HepG2 (cell line): ENCODE results near the gene CTLA4.

Experiments
- CTCF ChIP-seq: sonication (generic); formaldehyde crosslinking; IDR thresholded peaks from 2 replicates; pipeline ENCODE4 v1.5.0; 2020; ENCODE audit warnings: mild to moderate bottlenecking, missing genetic modification reagents, moderate library complexity
- EP300 ChIP-seq, 3 experiments: sonication (generic) in 1 of 3; formaldehyde crosslinking in 1 of 3; IDR thresholded peaks; 2 replicates each; pipeline versions ENCODE4 v1.5.1 to v1.6.1; 2011 to 2020; ENCODE audit warnings: low read depth in 2 of 3, low read length in 2 of 3, borderline replicate concordance in 1 of 3, improper control_type of control experiment in 1 of 3, mild to moderate bottlenecking in 1 of 3, missing genetic modification reagents in 1 of 3, moderate library complexity in 1 of 3
- IRF2 ChIP-seq: IDR thresholded peaks from 2 replicates; pipeline ENCODE4 v1.6.1; 2018; ENCODE audit warnings: missing genetic modification reagents, missing compliant biosample characterization
- NONO ChIP-seq, 2 experiments: fragments of 450-650 bp in 1 of 2; sonication (generic) in 1 of 2; formaldehyde crosslinking in 1 of 2; IDR thresholded peaks in 1 of 2; conservative IDR thresholded peaks in 1 of 2; 2 replicates each; pipeline versions ENCODE4 v1.6.1 to v1.8.0; 2017 to 2022; ENCODE audit warnings: mild to moderate bottlenecking in 1 of 2, missing genetic modification reagents in 1 of 2, moderate library complexity in 1 of 2
- NR3C1 ChIP-seq: sonication (generic); formaldehyde crosslinking; IDR thresholded peaks from 2 replicates; pipeline ENCODE4 v1.4.0; 2020; ENCODE audit warnings: missing genetic modification reagents
- REST ChIP-seq, 2 experiments: IDR thresholded peaks; 2 replicates each; pipeline ENCODE4 v1.6.1; 2011 to 2012; ENCODE audit warnings: low read length in 2 of 2, borderline replicate concordance in 1 of 2, low read depth in 1 of 2, mild to moderate bottlenecking in 1 of 2, moderate library complexity in 1 of 2
- USF2 ChIP-seq, 2 experiments: sonication (generic) in 1 of 2; formaldehyde crosslinking in 1 of 2; IDR thresholded peaks; 2 replicates each; pipeline versions ENCODE4 v1.5.1 to v1.6.1; 2011 to 2020; ENCODE audit warnings: borderline replicate concordance in 1 of 2, low read depth in 1 of 2, low read length in 1 of 2, mild to moderate bottlenecking in 1 of 2, missing genetic modification reagents in 1 of 2, moderate library complexity in 1 of 2
- ZNF383 ChIP-seq: sonication (generic); formaldehyde crosslinking; IDR thresholded peaks from 2 replicates; pipeline ENCODE4 v1.4.0; 2020; ENCODE audit warnings: missing genetic modification reagents, mild to moderate bottlenecking, borderline replicate concordance

GRCh38 chr2:203882551-203882950 is 15.0 kb downstream of the CTLA4 start:
- TF ChIP-seq CTCF (no peak), NONO (IDR thresholded peaks at IDR 0.05) (no peak), NONO (CRISPR knock-in tag; conservative IDR thresholded peaks at IDR 0.05) (no peak), REST (IDR thresholded peaks at IDR 0.05; ENCODE audit: borderline replicate concordance in 1 of 2, low read depth in 1 of 2, low read length in 2 of 2) (no peak), NR3C1 (no peak), ZNF383 (CRISPR knock-in tag) (no peak), IRF2 (no peak), USF2 (IDR thresholded peaks at IDR 0.05; ENCODE audit: low read depth, low read length) (no peak), USF2 (CRISPR knock-in tag; IDR thresholded peaks at IDR 0.05; ENCODE audit: borderline replicate concordance) (no peak), EP300 (IDR thresholded peaks at IDR 0.05; ENCODE audit: low read depth in 2 of 2, low read length in 2 of 2) (no peak), EP300 (CRISPR knock-in tag; IDR thresholded peaks at IDR 0.05; ENCODE audit: borderline replicate concordance) (no peak)
